Measurements from ENCODE around the gene PEX5L.
"Not testable (repeated sequence)": the region's sequence is repeated elsewhere in the genome, so short reads cannot be mapped to it uniquely, and the experiment has no call there.

PEX5L gene

GRCh38 chr3:180036671-180037455 lies at the start of gene PEX5L:
TSS of gene PEX5L (minus strand) at chr3:180036937. CDS start at chr3:180036599, 338 bp downstream.
- peak in 52 of 56 donors; percentile 8 to 82 (median 56) for DNase-seq

GRCh38 chr3:180085122-180085710 lies 48.5 kb upstream of the PEX5L start:
- DNase-seq = no peak

GRCh38 chr3:180082699-180083098 lies 46.0 kb upstream of the PEX5L start:
- no peak for DNase-seq

- no peak for DNase-seq
Observed at GRCh38 chr3:180078592-180078991, 41.9 kb upstream of the PEX5L start.

GRCh38 chr3:180073561-180073960 lies 36.8 kb upstream of the PEX5L start:
- no peak for DNase-seq

GRCh38 chr3:180072786-180073185 lies 36.0 kb upstream of the PEX5L start:
- no peak for DNase-seq

- DNase-seq = no peak
Observed at GRCh38 chr3:180070925-180071324, 34.2 kb upstream of the PEX5L start.

- DNase-seq = no peak
Observed at GRCh38 chr3:180068023-180068422, 31.3 kb upstream of the PEX5L start.

- no peak for DNase-seq
Observed at GRCh38 chr3:180066598-180066997, 29.9 kb upstream of the PEX5L start.

- DNase-seq = no peak
Observed at GRCh38 chr3:180063783-180064182, 27.0 kb upstream of the PEX5L start.

- DNase-seq = no peak
Observed at GRCh38 chr3:180062771-180063170, 26.0 kb upstream of the PEX5L start.

- DNase-seq = no peak
Observed at GRCh38 chr3:180059356-180059755, 22.6 kb upstream of the PEX5L start.

GRCh38 chr3:180058238-180058637 lies 21.5 kb upstream of the PEX5L start:
- DNase-seq = no peak

GRCh38 chr3:180055656-180056055 lies 18.9 kb upstream of the PEX5L start:
- not testable (repeated sequence) for DNase-seq

GRCh38 chr3:180049391-180049790 lies 12.7 kb upstream of the PEX5L start:
- no peak for DNase-seq

- no peak for DNase-seq
Observed at GRCh38 chr3:180048840-180049239, 12.1 kb upstream of the PEX5L start.

GRCh38 chr3:180048103-180048502 lies 11.4 kb upstream of the PEX5L start:
- DNase-seq = no peak

GRCh38 chr3:180040966-180041365 lies 4.2 kb upstream of the PEX5L start:
- DNase-seq = no peak

GRCh38 chr3:180036092-180036670 lies 556 bp downstream of the PEX5L start:
- no peak for DNase-seq

- DNase-seq = no peak
Observed at GRCh38 chr3:180026997-180027396, 9.7 kb downstream of the PEX5L start.

- DNase-seq = peak in 39 of 56 donors; percentile 1 to 70 (median 21)
Observed at GRCh38 chr3:180018543-180018942, 18.2 kb downstream of the PEX5L start.

- no peak for DNase-seq
Observed at GRCh38 chr3:180017846-180018245, 18.9 kb downstream of the PEX5L start.

GRCh38 chr3:180011927-180012326 lies 24.8 kb downstream of the PEX5L start:
- DNase-seq = no peak

Measured in amygdala (tissue), 56 donors.